IPS-18c (cell line): ENCODE data around the gene KLHL7.
"Not testable (repeated sequence)": the region's sequence is repeated elsewhere in the genome, so short reads cannot be mapped to it uniquely, and the experiment has no call there.

Experiments
- H3K4me3 ChIP-seq: 2 replicates; pipeline ENCODE4 v1.7.0; 2013; ENCODE audit warnings: low read depth, mild to moderate bottlenecking, low read length, moderate library complexity; ENCODE audit not compliant: insufficient read depth
- H3K9me3 ChIP-seq: one replicate; pipeline ENCODE4 v1.6.1; 2013; ENCODE audit warnings: mild to moderate bottlenecking, low read length, moderate library complexity; ENCODE audit not compliant: control insufficient read depth, insufficient read depth

Gene KLHL7

GRCh38 chr7:23157679-23158078 lies 52.1 kb downstream of the KLHL7 start:
- Histone ChIP-seq H3K9me3 (no peaks in the 10 kb centered on the region), H3K4me3 (no peak overlapping the region)

- Histone ChIP-seq H3K9me3 (no peaks in the 10 kb centered on the region), H3K4me3 (no peak overlapping the region)
These were observed 53.0 kb downstream of the KLHL7 start for GRCh38 chr7:23158546-23158945.

GRCh38 chr7:23161482-23161881 lies 55.9 kb downstream of the KLHL7 start:
- no peaks in the 10 kb centered on the region for H3K9me3 ChIP-seq
- no peak overlapping the region for H3K4me3 ChIP-seq

- H3K9me3 ChIP-seq: no peaks in the 10 kb centered on the region
- H3K4me3 ChIP-seq: no peak overlapping the region
These were observed 59.3 kb downstream of the KLHL7 start for GRCh38 chr7:23164846-23165245.

GRCh38 chr7:23165316-23165715 lies 59.7 kb downstream of the KLHL7 start:
- no peaks in the 10 kb centered on the region for H3K9me3 ChIP-seq
- no peak overlapping the region for H3K4me3 ChIP-seq

- Histone ChIP-seq H3K9me3 (no peaks in the 10 kb centered on the region), H3K4me3 (no peak overlapping the region)
These were observed 62.1 kb downstream of the KLHL7 start for GRCh38 chr7:23167691-23168090.

GRCh38 chr7:23168111-23168885 lies 62.7 kb downstream of the KLHL7 start:
- no peak overlapping the region for H3K4me3 ChIP-seq
- no peaks in the 10 kb centered on the region for H3K9me3 ChIP-seq

GRCh38 chr7:23175938-23176337 lies 70.4 kb downstream of the KLHL7 start:
- Histone ChIP-seq H3K4me3 (no peak overlapping the region), H3K9me3 (no peaks in the 10 kb centered on the region)

GRCh38 chr7:23181684-23182553 lies 76.3 kb downstream of the KLHL7 start, which contains the start of gene NUP42:
Gene NUP42, plus strand, starts transcription at chr7:23182048. Its CDS starts 38 bp downstream, at chr7:23182086.
- H3K4me3 ChIP-seq: peak within 1 kb of the TSS; percentile 95
- no peaks in the 10 kb centered on the region for H3K9me3 ChIP-seq

- Histone ChIP-seq H3K4me3 (peak overlapping the region; percentile 95; the same call in 1 of the 2 replicates), H3K9me3 (no peaks in the 10 kb centered on the region)
These were observed 77.9 kb downstream of the KLHL7 start for GRCh38 chr7:23183279-23184012.

- Histone ChIP-seq H3K9me3 (peaks cover 2% of the 10 kb centered on the region), H3K4me3 (no peak overlapping the region)
These were observed 78.7 kb downstream of the KLHL7 start for GRCh38 chr7:23184291-23184690.

GRCh38 chr7:23184709-23185359 lies 79.2 kb downstream of the KLHL7 start:
- no peak overlapping the region for H3K4me3 ChIP-seq
- peaks cover 2% of the 10 kb centered on the region for H3K9me3 ChIP-seq

- Histone ChIP-seq H3K4me3 (no peak overlapping the region), H3K9me3 (peaks cover 2% of the 10 kb centered on the region)
These were observed 80.4 kb downstream of the KLHL7 start for GRCh38 chr7:23185980-23186379.

- Histone ChIP-seq H3K9me3 (peaks cover 2% of the 10 kb centered on the region), H3K4me3 (no peak overlapping the region)
These were observed 85.4 kb downstream of the KLHL7 start for GRCh38 chr7:23191022-23191421.

- H3K4me3 ChIP-seq, H3K9me3 ChIP-seq: not testable (repeated sequence)
These were observed 88.2 kb downstream of the KLHL7 start for GRCh38 chr7:23193650-23194227.

- Histone ChIP-seq H3K4me3 (no peak overlapping the region), H3K9me3 (no peaks in the 10 kb centered on the region)
These were observed 90.7 kb downstream of the KLHL7 start for GRCh38 chr7:23196306-23196705.

GRCh38 chr7:23197745-23198144 lies 92.2 kb downstream of the KLHL7 start:
- H3K9me3 ChIP-seq, H3K4me3 ChIP-seq: not testable (repeated sequence)
